ENCODE measurements around the gene TEX19.

GRCh38 chr17:82317394-82318168 is 41.5 kb upstream of the TEX19 start, which contains the start of gene CD7:
- TF ChIP-seq RAD21 (IDR thresholded peaks at IDR 0.05; ENCODE audit: insufficient read depth, low read depth, low read length) (no peak), IRF4 (IDR thresholded peaks at IDR 0.05; ENCODE audit: low read depth, low read length) (no peak), ELK1 (IDR thresholded peaks at IDR 0.05; ENCODE audit: low read depth, low read length) (no peak), LARP7 (IDR thresholded peaks at IDR 0.05) (no peak), EP300 (IDR thresholded peaks at IDR 0.05; ENCODE audit: borderline replicate concordance in 1 of 2, control insufficient read depth in 1 of 2, low read depth in 2 of 2, low read length in 2 of 2) (no peak), BCLAF1 (IDR thresholded peaks at IDR 0.05) (no peak), POLR2A (IDR thresholded peaks at IDR 0.05; ENCODE audit: low read depth, low read length) (peak; percentile 31; the same call in 1 of the 2 replicates)
